A673 (cell line): ENCODE data around the gene MAPK11.

Experiments used
- EZH2 ChIP-seq: fragments of 200-600 bp; sonication (generic); IDR thresholded peaks from 2 replicates; pipeline ENCODE4 v1.6.1; 2017; ENCODE audit warnings: borderline replicate concordance, low read depth, mild to moderate bottlenecking, mixed read lengths, antibody characterized with exemption, low read length; ENCODE audit not compliant: poor library complexity, severe bottlenecking
- TF ChIP-seq, protein P1 (sequence below): fragments of 300-800, 200-600 bp; sonication (generic); conservative IDR thresholded peaks from 2 replicates; pipeline ENCODE4 v1.5.1; 2017; ENCODE audit warnings: low read depth, mild to moderate bottlenecking, antibody characterized with exemption, low read length, moderate library complexity, mixed read lengths

- no peak for TF ChIP-seq EZH2
- TF ChIP-seq, protein P1, sequence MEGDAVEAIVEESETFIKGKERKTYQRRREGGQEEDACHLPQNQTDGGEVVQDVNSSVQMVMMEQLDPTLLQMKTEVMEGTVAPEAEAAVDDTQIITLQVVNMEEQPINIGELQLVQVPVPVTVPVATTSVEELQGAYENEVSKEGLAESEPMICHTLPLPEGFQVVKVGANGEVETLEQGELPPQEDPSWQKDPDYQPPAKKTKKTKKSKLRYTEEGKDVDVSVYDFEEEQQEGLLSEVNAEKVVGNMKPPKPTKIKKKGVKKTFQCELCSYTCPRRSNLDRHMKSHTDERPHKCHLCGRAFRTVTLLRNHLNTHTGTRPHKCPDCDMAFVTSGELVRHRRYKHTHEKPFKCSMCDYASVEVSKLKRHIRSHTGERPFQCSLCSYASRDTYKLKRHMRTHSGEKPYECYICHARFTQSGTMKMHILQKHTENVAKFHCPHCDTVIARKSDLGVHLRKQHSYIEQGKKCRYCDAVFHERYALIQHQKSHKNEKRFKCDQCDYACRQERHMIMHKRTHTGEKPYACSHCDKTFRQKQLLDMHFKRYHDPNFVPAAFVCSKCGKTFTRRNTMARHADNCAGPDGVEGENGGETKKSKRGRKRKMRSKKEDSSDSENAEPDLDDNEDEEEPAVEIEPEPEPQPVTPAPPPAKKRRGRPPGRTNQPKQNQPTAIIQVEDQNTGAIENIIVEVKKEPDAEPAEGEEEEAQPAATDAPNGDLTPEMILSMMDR: no peak
These were observed 33.3 kb upstream of the MAPK11 start for GRCh38 chr22:50303515-50303847.
